HepG2 (cell line): ENCODE data around the gene TOB2. TPM values are rescaled to one million over a fixed set of nuclear protein-coding genes. Genes with fewer than 3 reads are reported as not detected.

Experiments used
- AGO2 ChIP-seq: fragments of 200-400 bp; formaldehyde crosslinking; optimal IDR thresholded peaks from 2 replicates; pipeline ENCODE3; 2017; ENCODE audit warnings: mild to moderate bottlenecking, low read depth, low read length, moderate library complexity
- ASH2L ChIP-seq: fragments of 300-600, 200-600 bp; sonication (generic); IDR thresholded peaks from 2 replicates; pipeline ENCODE4 v1.7.0; 2017; ENCODE audit warnings: low read depth, mild to moderate bottlenecking, moderate library complexity, mixed read lengths, low read length; ENCODE audit not compliant: insufficient read length
- DZIP1 ChIP-seq: sonication (generic); formaldehyde crosslinking; IDR thresholded peaks from 2 replicates; pipeline ENCODE4 v1.5.0; 2020; ENCODE audit warnings: mild to moderate bottlenecking, missing genetic modification reagents
- ELF3 ChIP-seq: IDR thresholded peaks from 2 replicates; pipeline ENCODE4 v1.6.1; 2016; ENCODE audit warnings: missing genetic modification reagents, missing compliant biosample characterization
- MAZ ChIP-seq, 2 experiments: sonication (generic) in 1 of 2; formaldehyde crosslinking in 1 of 2; IDR thresholded peaks; 2 replicates each; pipeline versions ENCODE4 v1.5.0 to v1.6.1; 2012 to 2020; ENCODE audit warnings: low read depth in 2 of 2, mild to moderate bottlenecking in 2 of 2, borderline replicate concordance in 1 of 2, improper control_type of control experiment in 1 of 2, low read length in 1 of 2, missing genetic modification reagents in 1 of 2, moderate library complexity in 1 of 2
- MBD4 ChIP-seq: IDR thresholded peaks from 2 replicates; pipeline ENCODE4 v1.6.1; 2012; ENCODE audit warnings: low read length, inconsistent platforms, borderline replicate concordance
- PCBP2 ChIP-seq: fragments of 200-400 bp; formaldehyde crosslinking; optimal IDR thresholded peaks from 2 replicates; pipeline ENCODE3; 2018; ENCODE audit warnings: low read length, low read depth; ENCODE audit not compliant: poor library complexity, severe bottlenecking
- SRSF4 ChIP-seq: fragments of 200-400 bp; formaldehyde crosslinking; IDR thresholded peaks from one replicate; pipeline ENCODE4 v1.6.1; 2018; ENCODE audit warnings: mild to moderate bottlenecking, low read depth, low read length, moderate library complexity; ENCODE audit not compliant: poor library complexity, severe bottlenecking
- STAT5B ChIP-seq: sonication (generic); formaldehyde crosslinking; IDR thresholded peaks from 2 replicates; pipeline ENCODE4 v1.4.0; 2020; ENCODE audit warnings: missing genetic modification reagents
- TAF1 ChIP-seq: sonication (generic); formaldehyde crosslinking; IDR thresholded peaks from 2 replicates; pipeline ENCODE4 v1.4.0; 2020; ENCODE audit warnings: missing genetic modification reagents
- ZBTB3 ChIP-seq: sonication (generic); formaldehyde crosslinking; IDR thresholded peaks from 2 replicates; pipeline ENCODE4 v1.4.0; 2020; ENCODE audit warnings: low read depth, mild to moderate bottlenecking, moderate library complexity, missing genetic modification reagents, borderline replicate concordance
- ZFP90 ChIP-seq: sonication (generic); formaldehyde crosslinking; IDR thresholded peaks from 2 replicates; pipeline ENCODE4 v1.8.0; 2022; ENCODE audit warnings: missing genetic modification reagents, mild to moderate bottlenecking, inconsistent platforms, borderline replicate concordance
- ZKSCAN8 ChIP-seq: IDR thresholded peaks from 2 replicates; pipeline ENCODE4 v1.6.1; 2016; ENCODE audit warnings: borderline replicate concordance, missing genetic modification reagents, missing compliant biosample characterization
- ZMAT3 ChIP-seq: sonication (generic); formaldehyde crosslinking; conservative IDR thresholded peaks from 2 replicates; pipeline ENCODE4 v1.7.0; 2021; ENCODE audit warnings: missing genetic modification reagents
- ZNF121 ChIP-seq: sonication (generic); formaldehyde crosslinking; IDR thresholded peaks from 2 replicates; pipeline ENCODE4 v1.5.0; 2020; ENCODE audit warnings: mild to moderate bottlenecking, missing genetic modification reagents
- ZNF180 ChIP-seq: sonication (generic); formaldehyde crosslinking; IDR thresholded peaks from 2 replicates; pipeline ENCODE4 v1.4.0; 2020; ENCODE audit warnings: low read depth, missing genetic modification reagents, borderline replicate concordance
- ZNF644 ChIP-seq: IDR thresholded peaks from 2 replicates; pipeline ENCODE4 v1.6.1; 2016; ENCODE audit warnings: low read depth
- ZNF775 ChIP-seq: sonication (generic); formaldehyde crosslinking; IDR thresholded peaks from 2 replicates; pipeline ENCODE4 v1.4.0; 2020; ENCODE audit warnings: missing genetic modification reagents, mild to moderate bottlenecking, moderate library complexity, borderline replicate concordance
- ZNF776 ChIP-seq: sonication (generic); formaldehyde crosslinking; IDR thresholded peaks from 2 replicates; pipeline ENCODE4 v1.4.0; 2020; ENCODE audit warnings: mild to moderate bottlenecking, missing genetic modification reagents
- polyA plus RNA-seq, 8 experiments: library from polyadenylated mRNA; depleted of rRNA in 3 of 8; stranded (reverse) in 7 of 8; unstranded in 1 of 8; fragments of >200 nt; fragmentation: Illumina TruSeq in 4 of 8; extraction: Trizol in 4 of 8; gene quantifications; 2 replicates each; pipeline versions ENCODE4 v1.2.1 to v1.2.3, GENCODE V29; 2011 to 2016; ENCODE audit warnings: low read depth in 4 of 8, missing spikeins in 1 of 8, mixed read lengths in 1 of 8; ENCODE audit not compliant: insufficient read depth in 1 of 8
- total RNA-seq, 5 experiments: library from RNA; depleted of rRNA; stranded (reverse); fragments of >200 nt; fragmentation: Illumina TruSeq; extraction: Trizol; gene quantifications; 2 replicates each; pipeline ENCODE4 v1.2.3, GENCODE V29; 2016; ENCODE audit warnings: low read depth in 1 of 5
- TF ChIP-seq, protein P1 (sequence below): sonication (generic); formaldehyde crosslinking; IDR thresholded peaks from 2 replicates; pipeline ENCODE4 v1.8.0; 2022; ENCODE audit warnings: mild to moderate bottlenecking, missing genetic modification reagents, borderline replicate concordance
- TF ChIP-seq, protein P2 (sequence below): sonication (generic); formaldehyde crosslinking; IDR thresholded peaks from 2 replicates; pipeline ENCODE4 v1.5.1; 2020; ENCODE audit warnings: missing genetic modification reagents, mild to moderate bottlenecking, borderline replicate concordance
- TF ChIP-seq, protein P3 (sequence below): sonication (generic); formaldehyde crosslinking; IDR thresholded peaks from 2 replicates; pipeline ENCODE4 v1.8.0; 2022; ENCODE audit warnings: missing genetic modification reagents, mild to moderate bottlenecking, borderline replicate concordance

TOB2 gene
- total and polyA plus RNA-seq, 2 of the 13 experiments (the other 11 are each of a cell fraction or from before 2014, with no cell fraction given): 12.2 to 13.7 TPM

- TF ChIP-seq, protein P1, sequence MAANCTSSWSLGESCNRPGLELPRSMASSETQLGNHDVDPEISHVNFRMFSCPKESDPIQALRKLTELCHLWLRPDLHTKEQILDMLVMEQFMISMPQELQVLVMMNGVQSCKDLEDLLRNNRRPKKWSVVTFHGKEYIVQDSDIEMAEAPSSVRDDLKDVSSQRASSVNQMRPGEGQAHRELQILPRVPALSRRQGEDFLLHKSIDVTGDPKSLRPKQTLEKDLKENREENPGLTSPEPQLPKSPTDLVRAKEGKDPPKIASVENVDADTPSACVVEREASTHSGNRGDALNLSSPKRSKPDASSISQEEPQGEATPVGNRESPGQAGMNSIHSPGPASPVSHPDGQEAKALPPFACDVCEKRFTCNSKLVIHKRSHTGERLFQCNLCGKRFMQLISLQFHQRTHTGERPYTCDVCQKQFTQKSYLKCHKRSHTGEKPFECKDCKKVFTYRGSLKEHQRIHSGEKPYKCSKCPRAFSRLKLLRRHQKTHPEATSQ (CRISPR knock-in tag): no peak
- TF ChIP-seq, protein P2, sequence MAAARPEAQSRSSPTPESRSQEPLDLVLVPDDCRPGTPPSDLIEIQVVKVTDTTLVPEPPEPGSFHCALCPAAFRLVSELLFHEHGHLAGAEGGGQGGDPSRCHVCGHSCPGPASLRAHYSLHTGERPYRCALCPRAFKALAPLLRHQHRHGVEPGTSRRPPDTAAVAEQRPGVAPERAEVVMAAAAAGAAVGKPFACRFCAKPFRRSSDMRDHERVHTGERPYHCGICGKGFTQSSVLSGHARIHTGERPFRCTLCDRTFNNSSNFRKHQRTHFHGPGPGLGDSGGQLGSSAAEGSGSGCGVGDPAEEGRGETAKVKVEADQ (CRISPR knock-in tag): no peak
- TF ChIP-seq MAZ (IDR thresholded peaks at IDR 0.05; ENCODE audit: borderline replicate concordance, low read depth, low read length) (no peak), MAZ (CRISPR knock-in tag; IDR thresholded peaks at IDR 0.05; ENCODE audit: low read depth) (peak; percentile 67), MBD4 (no peak), ZNF776 (no peak), ELF3 (CRISPR knock-in tag) (peak; percentile 65), ZMAT3 (no peak), DZIP1 (CRISPR knock-in tag) (no peak), ZNF121 (CRISPR knock-in tag) (no peak), ZNF180 (CRISPR knock-in tag) (no peak), ZBTB3 (no peak), PCBP2 (no peak), ZNF644 (CRISPR knock-in tag) (no peak), SRSF4 (no peak), ZNF775 (no peak), TAF1 (peak; percentile 49; the same call in 1 of the 2 replicates), ZFP90 (CRISPR knock-in tag) (no peak), ZKSCAN8 (CRISPR knock-in tag) (no peak), AGO2 (no peak), STAT5B (no peak), ASH2L (peak; percentile 59)
- TF ChIP-seq, protein P3, sequence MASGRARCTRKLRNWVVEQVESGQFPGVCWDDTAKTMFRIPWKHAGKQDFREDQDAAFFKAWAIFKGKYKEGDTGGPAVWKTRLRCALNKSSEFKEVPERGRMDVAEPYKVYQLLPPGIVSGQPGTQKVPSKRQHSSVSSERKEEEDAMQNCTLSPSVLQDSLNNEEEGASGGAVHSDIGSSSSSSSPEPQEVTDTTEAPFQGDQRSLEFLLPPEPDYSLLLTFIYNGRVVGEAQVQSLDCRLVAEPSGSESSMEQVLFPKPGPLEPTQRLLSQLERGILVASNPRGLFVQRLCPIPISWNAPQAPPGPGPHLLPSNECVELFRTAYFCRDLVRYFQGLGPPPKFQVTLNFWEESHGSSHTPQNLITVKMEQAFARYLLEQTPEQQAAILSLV: peak; percentile 73; the same call in 1 of the 2 replicates
These were observed 49.3 kb downstream of the TOB2 start (continued) for GRCh38 chr22:41397143-41397811.
